IMR-90 (cell line): ENCODE measurements around the gene KCNK18. TPM values are rescaled to one million over a fixed set of nuclear protein-coding genes. Genes with fewer than 3 reads are reported as not detected.

Experiments used
- ATAC-seq: fragments of 200-7000 bp; cut with Tn5 transposase; 2 replicates; pipeline ENCODE4 v1.9.1; 2020; ENCODE audit warnings: low read depth, mild to moderate bottlenecking, moderate library complexity
- BruUV-seq: library from RNA; stranded (reverse); fragments of 400-500 nt; replicated peaks from 2 replicates; lab custom pipeline; 2021; lab: Mats Ljungman, UMichigan
- CTCF ChIA-PET: fragments of 300-600 bp; formaldehyde crosslinking; extraction: SDS; loops from one replicate; lab custom pipeline; 2021; ENCODE audit warnings: antibody characterized with exemption; lab: Yijun Ruan, JAX
- POLR2A ChIA-PET: fragments of 300-600 bp; sonication (Branson Sonifier 250); formaldehyde crosslinking; loops from one replicate; lab custom pipeline; 2022; ENCODE audit warnings: antibody characterized with exemption; ENCODE audit not compliant: unreplicated experiment; lab: Charles Lee
- DNase-seq: peaks from one replicate; pipeline ENCODE4 v3.0.0; 2013
- H2AFZ ChIP-seq: replicated peaks from 2 replicates; pipeline ENCODE3; 2013; ENCODE audit warnings: low read length, mild to moderate bottlenecking; ENCODE audit not compliant: poor library complexity
- H2AK5ac ChIP-seq: 2 replicates; pipeline ENCODE4 v1.6.1; 2013; ENCODE audit warnings: low read depth, low read length, inconsistent platforms
- H2AK9ac ChIP-seq: replicated peaks from 2 replicates; pipeline ENCODE3; 2013; ENCODE audit warnings: mild to moderate bottlenecking, low read depth, low read length, moderate library complexity; ENCODE audit not compliant: poor library complexity
- H2BK120ac ChIP-seq: 2 replicates; pipeline ENCODE4 v1.6.1; 2013; ENCODE audit warnings: low read depth, low read length, inconsistent platforms
- H2BK15ac ChIP-seq: 3 replicates; pipeline ENCODE4 v1.6.1; 2013; ENCODE audit warnings: low read depth, low read length, inconsistent platforms
- H2BK20ac ChIP-seq: 2 replicates; pipeline ENCODE4 v1.6.1; 2013; ENCODE audit warnings: low read depth, mild to moderate bottlenecking, inconsistent platforms, low read length, moderate library complexity
- H2BK5ac ChIP-seq: 2 replicates; pipeline ENCODE4 v1.6.1; 2013; ENCODE audit warnings: mild to moderate bottlenecking, low read depth, low read length, inconsistent platforms; ENCODE audit not compliant: poor library complexity, severe bottlenecking
- H3K14ac ChIP-seq: replicated peaks from 2 replicates; pipeline ENCODE4 v1.6.1; 2013; ENCODE audit warnings: low read depth, low read length, inconsistent platforms
- H3K18ac ChIP-seq: 2 replicates; pipeline ENCODE4 v1.6.1; 2013; ENCODE audit warnings: low read depth, low read length, control low read depth
- H3K23ac ChIP-seq: 2 replicates; pipeline ENCODE4 v1.6.1; 2013; ENCODE audit warnings: low read depth, low read length, inconsistent platforms
- H3K27ac ChIP-seq: 2 replicates; pipeline ENCODE4 v1.5.1; 2013; ENCODE audit warnings: mild to moderate bottlenecking, control low read depth, low read length; ENCODE audit not compliant: insufficient read depth
- H3K27me3 ChIP-seq: 2 replicates; pipeline ENCODE4 v1.6.1; 2013; ENCODE audit warnings: low read length; ENCODE audit not compliant: control insufficient read depth, insufficient read depth
- H3K36me3 ChIP-seq: 2 replicates; pipeline ENCODE4 v1.6.1; 2013; ENCODE audit warnings: low read length, mixed read lengths; ENCODE audit not compliant: control insufficient read depth, insufficient read depth
- H3K4ac ChIP-seq: 2 replicates; pipeline ENCODE4 v1.6.1; 2013; ENCODE audit warnings: low read depth, low read length, inconsistent platforms
- H3K4me1 ChIP-seq: 2 replicates; pipeline ENCODE4 v1.6.1; 2013; ENCODE audit warnings: low read length, mixed read lengths; ENCODE audit not compliant: control insufficient read depth, insufficient read depth
- H3K4me2 ChIP-seq: 2 replicates; pipeline ENCODE4 v1.6.1; 2013; ENCODE audit warnings: low read depth, mild to moderate bottlenecking, control low read depth, low read length, moderate library complexity
- H3K4me3 ChIP-seq: 2 replicates; pipeline ENCODE4 v1.5.1; 2013; ENCODE audit warnings: low read depth, mild to moderate bottlenecking, control low read depth, low read length, moderate library complexity; ENCODE audit not compliant: insufficient read depth
- H3K56ac ChIP-seq: 2 replicates; pipeline ENCODE4 v1.6.1; 2013; ENCODE audit warnings: low read length, inconsistent platforms; ENCODE audit not compliant: insufficient read depth; ENCODE audit errors: extremely low read depth
- H3K79me1 ChIP-seq, 2 experiments: 2 replicates each; pipeline ENCODE4 v1.6.1; 2013; ENCODE audit warnings: low read length in 2 of 2, inconsistent platforms in 1 of 2, low read depth in 1 of 2
- H3K9ac ChIP-seq: 2 replicates; pipeline ENCODE4 v1.6.1; 2013; ENCODE audit warnings: low read depth, low read length, control low read depth
- H3K9me1 ChIP-seq: 2 replicates; pipeline ENCODE4 v1.6.1; 2013; ENCODE audit warnings: low read length, inconsistent platforms; ENCODE audit not compliant: insufficient read depth
- H3K9me3 ChIP-seq: 2 replicates; pipeline ENCODE4 v1.6.1; 2013; ENCODE audit warnings: low read length; ENCODE audit not compliant: control insufficient read depth, insufficient read depth
- H4K20me1 ChIP-seq: 2 replicates; pipeline ENCODE4 v1.6.1; 2013; ENCODE audit warnings: low read length, inconsistent platforms; ENCODE audit not compliant: insufficient read depth
- H4K5ac ChIP-seq: 2 replicates; pipeline ENCODE4 v1.6.1; 2013; ENCODE audit warnings: mild to moderate bottlenecking, low read depth, low read length, control low read depth
- H4K8ac ChIP-seq, 2 experiments: 2 replicates each; pipeline ENCODE4 v1.6.1; 2013; ENCODE audit warnings: low read depth in 2 of 2, low read length in 2 of 2, control low read depth in 1 of 2, inconsistent platforms in 1 of 2
- H4K91ac ChIP-seq: 2 replicates; pipeline ENCODE4 v1.6.1; 2013; ENCODE audit warnings: low read depth, low read length, inconsistent platforms; ENCODE audit not compliant: insufficient read depth
- BHLHE40 ChIP-seq: fragments of 150-350 bp; IDR thresholded peaks from 2 replicates; pipeline ENCODE4 v1.6.1; 2016; ENCODE audit warnings: mild to moderate bottlenecking, low read depth, low read length
- CTCF ChIP-seq: conservative IDR thresholded peaks from 2 replicates; pipeline ENCODE4 v1.5.1; 2012; ENCODE audit warnings: mild to moderate bottlenecking, low read depth, low read length, improper control_type of control experiment
- MAFK ChIP-seq: IDR thresholded peaks from 2 replicates; pipeline ENCODE4 v1.6.1; 2012; ENCODE audit warnings: low read depth, low read length, improper control_type of control experiment
- RCOR1 ChIP-seq: IDR thresholded peaks from 2 replicates; pipeline ENCODE4 v1.6.1; 2012; ENCODE audit warnings: mild to moderate bottlenecking, low read length, improper control_type of control experiment; ENCODE audit not compliant: insufficient replicate concordance
- SMC3 ChIP-seq: fragments of 150-350 bp; IDR thresholded peaks from 2 replicates; pipeline ENCODE4 v1.6.1; 2016; ENCODE audit warnings: low read depth, mild to moderate bottlenecking, antibody characterized with exemption, low read length, moderate library complexity
- WGBS, 2 experiments: methylation state at CpG; one replicate each; pipeline versions ENCODE4 v1.1.5 to v1.1.7; 2013; ENCODE audit warnings: missing lambda C conversion rate in 2 of 2; ENCODE audit not compliant: insufficient read length in 1 of 2; ENCODE audit errors: extremely low coverage in 2 of 2; 5-methylcytosine and 5-hydroxymethylcytosine counted together
- dilution Hi-C: fragments of 300-500 bp; cut with HindIII; formaldehyde crosslinking; loops from one replicate; pipeline ENCODE4 v1.14.3; 2018; ENCODE audit warnings: low sequenced_read_pairs; ENCODE audit not compliant: unreplicated experiment
- in situ Hi-C: fragments of 300-500 bp; cut with MboI; formaldehyde crosslinking; loops from 3 replicates; pipeline ENCODE4 v1.14.3; 2019; ENCODE audit warnings: low sequenced_read_pairs, inconsistent platforms, mixed read lengths
- intact Hi-C: fragments of 100-400 bp; cut with micrococcal nuclease; formaldehyde crosslinking; loops from 2 replicates; pipeline ENCODE4 v1.10.0; 2022
- polyA plus RNA-seq, 3 experiments: library from polyadenylated mRNA; depleted of rRNA; stranded (reverse); fragments of >200 nt; gene quantifications; 2 replicates each; pipeline ENCODE4 v1.2.3, GENCODE V29; 2012; ENCODE audit warnings: low replicate concordance in 1 of 3
- total RNA-seq: library from RNA; depleted of rRNA; stranded (reverse); fragments of >200 nt; gene quantifications from 2 replicates; pipeline ENCODE4 v1.2.3, GENCODE V29; 2012
- TF ChIP-seq, protein P1 (sequence below): fragments of 150-350 bp; IDR thresholded peaks from 2 replicates; pipeline ENCODE4 v1.6.1; 2017; ENCODE audit warnings: mild to moderate bottlenecking, antibody characterized with exemption, low read length, low read depth
- TF ChIP-seq, protein P2 (sequence below): fragments of 150-350 bp; IDR thresholded peaks from 2 replicates; pipeline ENCODE4 v1.6.1; 2016; ENCODE audit warnings: low read depth, mild to moderate bottlenecking, low read length, moderate library complexity, borderline replicate concordance

Gene KCNK18
- total and polyA plus RNA-seq, 2 of the 4 experiments (the other 2 are of a cell fraction), result not detected

- no peak for TF ChIP-seq MAFK
Observed at GRCh38 chr10:117164592-117165537, 32.4 kb upstream of the KCNK18 start (continued).

DNA sequence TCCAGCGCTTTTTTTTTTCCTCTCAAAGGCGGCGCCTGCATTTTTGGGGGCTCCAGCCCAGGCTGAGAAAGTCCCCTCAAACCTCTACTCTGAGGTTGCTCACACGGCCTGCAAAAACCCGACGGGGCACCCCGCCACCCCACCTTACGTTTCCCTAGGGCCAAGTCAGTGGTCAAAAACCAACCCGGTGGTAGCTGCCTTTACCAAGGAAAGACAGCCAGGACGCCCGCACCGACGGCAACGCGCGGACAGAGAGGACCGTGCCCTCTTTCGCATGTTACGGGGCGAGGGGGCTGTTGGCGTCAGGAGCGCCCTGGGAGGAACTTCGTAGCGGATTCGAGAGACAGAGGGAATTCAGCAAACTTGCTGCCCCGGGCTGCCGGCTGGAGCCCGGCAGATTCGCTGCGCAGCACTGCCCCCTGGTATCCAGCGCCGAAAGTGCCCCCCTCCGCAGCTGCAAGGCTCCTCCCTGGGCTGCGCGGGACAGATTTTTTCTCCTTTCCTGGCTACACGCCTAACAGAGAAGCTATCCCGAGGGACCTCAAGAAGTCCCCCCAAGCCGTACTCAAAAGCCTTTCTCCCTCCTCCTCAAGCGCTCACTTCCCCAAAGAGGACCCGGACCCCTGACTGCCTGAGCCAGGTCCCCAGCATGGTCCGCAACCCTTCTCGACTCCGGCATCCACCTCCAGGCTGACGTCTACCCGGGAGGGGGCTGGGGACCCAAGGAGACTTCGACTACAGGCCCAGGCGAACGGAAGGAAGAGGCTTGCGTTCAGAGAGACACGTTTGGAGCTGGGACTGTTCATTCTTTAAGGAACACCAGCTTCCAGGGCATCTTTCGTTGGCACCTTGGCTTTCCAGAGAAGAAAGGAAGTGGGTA is 31.5 kb upstream of the KCNK18 start:
- Histone ChIP-seq H3K9me3 (peaks cover 4% of the 10 kb centered on the region; the same call in 1 of the 2 replicates), H3K56ac (no peak overlapping the region), H2BK5ac (no peak overlapping the region), H2BK120ac (no peak overlapping the region), H3K23ac (no peak overlapping the region), H2BK20ac (no peak overlapping the region), H4K5ac (no peak overlapping the region), H3K14ac (no peak overlapping the region), H3K9ac (no peak overlapping the region), H3K4me2 (peak overlapping the region; percentile 41; the same call in 1 of the 2 replicates), H3K4me1 (no peaks in the 10 kb centered on the region; the same call in 1 of the 2 replicates), H4K8ac (no peak overlapping the region), H2AK5ac (no peak overlapping the region), H3K27me3 (peaks cover 93% of the 10 kb centered on the region), H2BK15ac (no peak overlapping the region), H4K91ac (no peak overlapping the region), H3K18ac (no peak overlapping the region), H3K79me1 (no peaks in the 10 kb centered on the region), H3K27ac (no peak overlapping the region), H3K4me3 (no peak overlapping the region), H3K36me3 (no peaks in the 10 kb centered on the region), H2AK9ac (peak overlapping the region; percentile 48), H3K9me1 (no peaks in the 10 kb centered on the region), H3K4ac (no peak overlapping the region), H2AFZ (peak overlapping the region; percentile 77), H4K20me1 (no peaks in the 10 kb centered on the region)
- ChIA-PET POLR2A (interaction anchor here (0.7 kb wide), 1 partner anchor 8 kb away, joined by 4 read pairs; no protein-coding TSS in a partner anchor), CTCF (interaction anchor here (0.6 to 3.0 kb wide), 4 partner anchors 9 to 1724 kb away, joined by 5 to 12 read pairs (median 5); no protein-coding TSS in a partner anchor)
- intact Hi-C loops, result loop anchor here (1.0 to 10.0 kb wide), 4 partner anchors 161 to 368 kb away; partner anchors contain the start of gene SHTN1
- WGBS, 2 experiments, result 3% methylated on average over 20 of the region's 51 CpGs; no CpG with 5 or more reads in 1 of the 2 experiments
- peak; percentile 80 for ATAC-seq
- dilution Hi-C loops, result no loop called here
- peak; percentile 33 for DNase-seq
- in situ Hi-C loops, result no loop called here
- BruUV-seq, result no TSS peak
- TF ChIP-seq BHLHE40 (no peak), SMC3 (peak; percentile 79), MAFK (no peak), CTCF (peak; percentile 65), RCOR1 (no peak)
- TF ChIP-seq, protein P1, sequence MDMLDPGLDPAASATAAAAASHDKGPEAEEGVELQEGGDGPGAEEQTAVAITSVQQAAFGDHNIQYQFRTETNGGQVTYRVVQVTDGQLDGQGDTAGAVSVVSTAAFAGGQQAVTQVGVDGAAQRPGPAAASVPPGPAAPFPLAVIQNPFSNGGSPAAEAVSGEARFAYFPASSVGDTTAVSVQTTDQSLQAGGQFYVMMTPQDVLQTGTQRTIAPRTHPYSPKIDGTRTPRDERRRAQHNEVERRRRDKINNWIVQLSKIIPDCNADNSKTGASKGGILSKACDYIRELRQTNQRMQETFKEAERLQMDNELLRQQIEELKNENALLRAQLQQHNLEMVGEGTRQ, result no peak
- TF ChIP-seq, protein P2, sequence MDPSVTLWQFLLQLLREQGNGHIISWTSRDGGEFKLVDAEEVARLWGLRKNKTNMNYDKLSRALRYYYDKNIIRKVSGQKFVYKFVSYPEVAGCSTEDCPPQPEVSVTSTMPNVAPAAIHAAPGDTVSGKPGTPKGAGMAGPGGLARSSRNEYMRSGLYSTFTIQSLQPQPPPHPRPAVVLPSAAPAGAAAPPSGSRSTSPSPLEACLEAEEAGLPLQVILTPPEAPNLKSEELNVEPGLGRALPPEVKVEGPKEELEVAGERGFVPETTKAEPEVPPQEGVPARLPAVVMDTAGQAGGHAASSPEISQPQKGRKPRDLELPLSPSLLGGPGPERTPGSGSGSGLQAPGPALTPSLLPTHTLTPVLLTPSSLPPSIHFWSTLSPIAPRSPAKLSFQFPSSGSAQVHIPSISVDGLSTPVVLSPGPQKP, result no peak
